HG02884 (cell line): ENCODE measurements around the gene RBFOX1.

Experiments
- ATAC-seq: cut with Tn5 transposase; IDR thresholded peaks from one replicate; pipeline ENCODE4 v1.9.1; 2021; ENCODE audit warnings: mild to moderate bottlenecking, moderate library complexity; ENCODE audit not compliant: unreplicated experiment

RBFOX1 gene

GRCh38 chr16:7334801-7335560 is 2.3 kb downstream of the RBFOX1 start:
- no peak for ATAC-seq

DNA sequence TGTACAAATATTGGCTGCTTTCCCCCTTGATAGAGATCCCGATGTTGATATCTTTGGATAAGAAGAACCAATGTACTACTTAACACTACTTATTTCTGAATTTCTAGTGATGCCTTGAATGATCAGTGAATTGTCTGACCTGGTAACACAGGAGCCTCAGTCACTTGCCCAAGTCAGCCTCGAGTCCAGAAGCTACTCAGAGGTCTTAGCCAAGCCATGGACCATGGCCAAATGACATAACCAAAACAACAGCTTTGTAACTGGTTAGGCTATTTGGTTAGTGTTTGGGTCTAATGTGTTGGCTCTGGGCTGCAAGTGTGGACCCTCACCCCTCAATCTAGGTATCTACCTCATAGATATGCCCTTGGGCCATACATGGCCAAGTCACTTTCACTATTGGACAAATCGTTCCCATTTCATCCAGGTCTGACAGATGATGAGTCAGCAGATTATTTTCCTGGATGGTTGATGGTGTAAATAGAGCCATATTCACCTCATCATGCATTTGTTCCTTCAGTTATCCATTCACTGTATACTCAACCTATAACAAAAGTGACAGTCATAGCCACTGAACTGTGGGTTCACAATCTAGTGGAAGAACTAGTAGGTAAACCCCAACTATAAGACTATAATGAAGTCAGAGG is 3.5 kb downstream of the RBFOX1 start:
- no peak for ATAC-seq

GRCh38 chr16:7336742-7337141 is 4.1 kb downstream of the RBFOX1 start:
- no peak for ATAC-seq

DNA sequence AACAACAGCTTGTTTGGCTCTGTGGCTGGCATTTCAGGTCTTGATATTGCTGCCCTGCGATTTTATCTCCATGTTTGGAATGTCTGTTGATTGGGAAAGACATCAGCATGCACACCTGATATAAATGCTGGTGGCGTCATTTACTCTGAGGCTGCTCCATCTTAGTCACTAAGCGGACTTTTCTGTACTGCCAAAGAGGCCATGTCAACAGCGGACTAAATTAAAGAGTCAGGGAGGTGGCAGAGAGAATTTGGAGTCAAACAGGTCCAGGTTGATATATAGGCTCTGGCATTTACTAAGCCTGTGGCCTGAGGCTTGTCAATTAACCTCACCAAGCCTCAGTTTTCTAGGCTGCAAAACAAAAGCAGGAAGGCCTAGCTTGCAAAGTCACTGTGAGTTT is 6.2 kb downstream of the RBFOX1 start:
- ATAC-seq: no peak

DNA sequence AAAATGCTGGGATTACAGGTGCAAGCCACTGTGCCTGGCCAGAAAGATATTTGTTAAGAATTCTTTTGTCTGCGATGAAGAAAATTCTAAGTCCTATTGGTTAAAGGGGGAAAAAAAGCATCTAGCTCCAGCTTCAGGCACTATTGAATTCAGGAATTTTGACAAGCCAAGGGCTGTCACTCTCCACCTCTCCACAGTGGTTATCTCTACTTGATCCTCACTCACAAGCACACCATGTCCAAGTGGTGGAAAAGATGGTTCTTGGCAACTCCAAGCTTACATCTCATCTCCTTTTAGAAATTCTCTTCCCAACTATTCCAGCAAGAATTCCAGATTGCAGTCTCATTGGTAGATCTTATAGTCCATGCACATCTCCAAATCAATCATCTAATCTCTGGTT is 7.1 kb downstream of the RBFOX1 start:
- no peak for ATAC-seq

GRCh38 chr16:7340938-7341337 is 8.3 kb downstream of the RBFOX1 start:
- ATAC-seq: no peak

- ATAC-seq: no peak
Measured at GRCh38 chr16:7342598-7342997, 10.0 kb downstream of the RBFOX1 start.

- no peak for ATAC-seq
Measured at GRCh38 chr16:7343243-7343642, 10.6 kb downstream of the RBFOX1 start.

- ATAC-seq: no peak
Measured at GRCh38 chr16:7344830-7345780, 12.5 kb downstream of the RBFOX1 start.

DNA sequence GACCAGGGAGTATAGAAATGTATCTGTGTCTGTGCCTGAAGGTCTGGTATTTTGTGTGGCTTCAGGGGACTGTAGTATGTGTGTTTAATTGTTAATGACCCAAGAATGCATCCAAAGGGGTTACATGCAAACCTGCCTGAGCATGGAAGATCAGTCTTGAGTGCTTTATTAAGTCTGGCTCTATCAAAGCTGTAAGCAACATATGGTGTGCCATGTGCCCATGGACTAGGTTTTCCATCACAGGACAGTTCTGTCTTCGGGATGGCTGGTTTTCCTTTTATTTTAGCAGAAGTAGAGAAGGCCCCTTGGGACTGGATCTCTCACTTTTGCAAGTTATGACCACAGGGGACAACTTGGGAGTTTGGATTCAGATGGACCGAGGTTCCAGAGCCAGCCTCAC is 18.2 kb downstream of the RBFOX1 start:
- no peak for ATAC-seq

GRCh38 chr16:7351610-7352510 is 19.2 kb downstream of the RBFOX1 start:
- ATAC-seq: no peak

- no peak for ATAC-seq
Measured at GRCh38 chr16:7355758-7356157, 23.1 kb downstream of the RBFOX1 start.

DNA sequence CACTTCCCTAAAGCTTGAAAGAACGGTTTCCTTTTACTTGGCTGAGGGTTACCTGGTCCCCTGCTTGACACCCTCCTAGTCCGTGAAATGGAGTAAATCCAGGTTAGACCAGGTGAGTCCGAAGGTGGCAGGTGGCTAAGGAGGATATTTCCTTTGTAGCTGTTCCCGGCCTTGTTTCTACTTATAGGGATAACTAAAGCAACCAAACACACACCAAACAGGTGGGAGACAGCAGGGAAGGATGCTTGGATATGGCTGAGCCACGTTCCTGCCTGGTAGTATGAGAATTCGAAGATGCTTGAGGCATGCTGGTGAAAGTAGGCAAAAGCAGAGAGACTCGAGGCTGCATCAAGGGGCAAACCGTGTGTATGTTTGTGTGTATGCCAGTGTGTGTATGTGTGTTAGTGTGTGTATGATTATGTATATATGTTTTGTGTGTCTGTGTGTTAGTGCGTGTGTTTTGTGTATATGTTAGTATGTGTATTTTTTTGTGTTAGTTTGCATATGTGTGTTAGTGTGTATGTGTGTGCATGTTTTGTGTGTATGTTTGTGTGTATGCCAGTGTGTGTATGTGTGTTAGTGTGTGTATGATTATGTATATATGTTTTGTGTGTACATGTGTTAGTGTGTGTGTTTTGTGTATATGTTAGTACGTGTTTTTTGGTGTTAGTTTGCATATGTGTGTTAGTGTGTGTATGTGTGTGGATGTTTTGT is 28.9 kb downstream of the RBFOX1 start:
- ATAC-seq: no peak

- ATAC-seq: no peak
Measured at GRCh38 chr16:7362231-7362630, 29.6 kb downstream of the RBFOX1 start.

GRCh38 chr16:7363422-7364417 is 31.1 kb downstream of the RBFOX1 start:
- ATAC-seq: no peak

DNA sequence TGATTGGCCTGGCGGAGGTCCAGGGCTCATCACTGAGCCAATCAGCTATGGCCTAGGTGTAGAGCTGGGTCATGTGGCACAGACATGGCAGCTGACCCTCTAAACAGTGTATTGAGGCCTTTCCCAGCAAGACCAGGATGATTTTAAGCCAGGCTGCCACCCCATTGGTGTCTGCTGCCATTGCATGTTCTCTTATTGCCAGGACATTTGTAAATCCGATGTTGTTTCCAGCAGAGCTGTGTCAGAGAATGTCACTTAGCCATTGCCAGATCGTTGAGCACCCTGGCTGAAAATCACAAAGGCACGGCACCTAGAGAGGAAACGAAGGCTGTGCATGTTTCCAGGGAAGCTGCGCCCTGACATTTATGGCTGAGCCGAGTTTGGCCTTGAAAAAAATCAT is 33.4 kb downstream of the RBFOX1 start:
- ATAC-seq: no peak

DNA sequence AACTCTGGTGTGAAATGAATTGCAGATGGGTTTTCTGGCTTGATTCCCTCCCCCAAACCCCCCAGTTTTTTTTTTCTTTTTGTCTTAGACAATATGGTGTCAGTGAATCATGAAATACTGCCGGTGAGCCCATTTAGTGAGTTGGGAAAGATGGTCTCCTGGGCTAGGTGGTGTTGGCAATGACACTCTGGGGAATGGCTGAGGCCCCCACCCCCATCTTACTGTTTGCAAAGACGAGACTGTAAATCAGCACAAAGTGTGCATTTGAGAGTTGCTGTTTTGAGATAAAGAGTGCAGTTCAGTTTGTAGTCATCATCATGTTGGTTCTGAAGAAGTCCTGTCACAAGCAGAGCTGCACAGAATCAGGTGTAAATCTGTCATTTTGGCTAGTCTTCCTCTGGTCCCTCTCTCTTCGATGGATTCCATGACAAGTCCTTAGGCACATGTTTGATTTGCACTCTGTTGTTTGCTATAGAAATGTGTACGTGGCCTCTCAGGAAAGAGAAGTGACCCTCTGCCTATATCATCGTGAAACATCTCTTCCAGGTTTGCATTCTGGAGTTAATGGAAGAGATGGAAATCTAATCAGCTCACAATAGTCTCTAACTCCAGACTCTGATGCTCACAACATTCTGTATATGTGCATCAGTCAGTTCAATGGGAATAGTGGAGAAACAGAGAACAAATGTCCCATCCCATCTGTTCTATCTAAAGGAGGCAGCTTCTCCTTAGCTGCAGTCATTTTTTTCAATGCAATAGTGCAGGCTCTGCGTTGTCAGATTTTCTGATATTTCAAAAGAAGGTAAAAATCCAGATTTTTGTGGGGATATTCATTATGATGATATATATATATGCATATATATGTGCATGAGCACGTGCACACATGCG is 34.6 kb downstream of the RBFOX1 start:
- no peak for ATAC-seq

GRCh38 chr16:7369204-7369603 is 36.6 kb downstream of the RBFOX1 start:
- ATAC-seq: no peak
